Motor neuron (in vitro differentiated cells): Measurements from ENCODE around the gene FFAR1. TPM values are rescaled to one million over a fixed set of nuclear protein-coding genes. Genes with fewer than 3 reads are reported as not detected.
A peak's percentile ranks its signal among the peaks of the same experiment; 100 is the strongest.
"Not testable (repeated sequence)": the region's sequence is repeated elsewhere in the genome, so short reads cannot be mapped to it uniquely, and the experiment has no call there.

ENCODE experiments used
- ATAC-seq, 8 experiments: fragments of 200-7000 bp; cut with Tn5 transposase; replicated peaks in 6 of 8; 2 replicates each; pipeline ENCODE4 v1.8.0; 2021; ENCODE audit warnings: mild to moderate bottlenecking in 8 of 8, moderate library complexity in 8 of 8
- H3K27ac ChIP-seq, 2 donors: fragments of 250-450 bp; sonication (Bioruptor Pico); 2 replicates each; pipeline ENCODE4 v1.9.0; 2021; ENCODE audit warnings: antibody characterized with exemption in 2 of 2, mild to moderate bottlenecking in 2 of 2, moderate library complexity in 1 of 2
- H3K4me1 ChIP-seq, 2 donors: fragments of 250-450 bp; sonication (Bioruptor Pico); replicated peaks in 1 of 2; 2 replicates each; pipeline ENCODE4 v1.6.1; 2021; ENCODE audit warnings: antibody characterized with exemption in 2 of 2, mild to moderate bottlenecking in 2 of 2, moderate library complexity in 1 of 2
- H3K4me3 ChIP-seq, 5 donors: fragments of 250-450 bp; sonication (Bioruptor Pico); 2 replicates each; pipeline ENCODE4 v1.9.0; 2021; ENCODE audit warnings: antibody characterized with exemption in 5 of 5, mild to moderate bottlenecking in 5 of 5, moderate library complexity in 4 of 5
- WGBS, 10 experiments: fragments of 450-650 bp; shearing (Covaris generic); methylation state at CpG; one replicate each; pipeline ENCODE4 v1.0.0; 2022; 5-methylcytosine and 5-hydroxymethylcytosine counted together
- in situ Hi-C, 9 experiments: fragments of 400-800 bp; cut with MboI; loops; one replicate each; pipeline ENCODE4 v1.15.0; 2021; ENCODE audit warnings: low sequenced_read_pairs in 9 of 9, low pct_unique_long_range_greater_than_20kb in 2 of 9; ENCODE audit not compliant: unreplicated experiment in 9 of 9
- total RNA-seq, 8 experiments: library from RNA; unstranded; fragments of 300-600 nt; gene quantifications; 2 replicates each; pipeline versions ENCODE4 v1.2.3 to v1.2.4, GENCODE V29; 2022

FFAR1 gene
- total RNA-seq, 8 experiments from 2014 or later = 0.08 to 0.43 (median 0.10) TPM; not detected in 4

- WGBS, 10 experiments = 40 to 100% (median 84%) methylated on average over 1 to 10 of the region's 12 CpGs; no CpG with 5 or more reads in 1 of the 10 experiments
- ATAC-seq = peak in 1 of 8 experiments; percentile 31
- H3K4me1 ChIP-seq = no peaks in the 10 kb centered on the region
- no peak overlapping the region for H3K4me3 ChIP-seq
- no peak overlapping the region for H3K27ac ChIP-seq
- in situ Hi-C loops = no loop called here
These were observed 28.0 kb downstream of the FFAR1 start for GRCh38 chr19:35375505-35376307.

- 11 to 100% (median 57%) methylated on average over 1 of the region's 1 CpG; no CpG with 5 or more reads in 1 of the 10 experiments for WGBS, 10 experiments
- in situ Hi-C loops = no loop called here
These were observed 30.0 kb downstream of the FFAR1 start for GRCh38 chr19:35377656-35378055.

GRCh38 chr19:35378356-35378755 is 30.7 kb downstream of the FFAR1 start:
- WGBS, 10 experiments = 20 to 100% (median 80%) methylated on average over 1 to 2 of the region's 3 CpGs; no CpG with 5 or more reads in 1 of the 10 experiments
- ATAC-seq = no peak

More at GRCh38 chr19:35377656-35378055, 30.0 kb downstream of the FFAR1 start:
- no peak overlapping the region for H3K27ac ChIP-seq
- ATAC-seq = no peak
- H3K4me1 ChIP-seq = no peaks in the 10 kb centered on the region
- no peak overlapping the region for H3K4me3 ChIP-seq

GRCh38 chr19:35379545-35379944 is 31.8 kb downstream of the FFAR1 start:
- WGBS, 10 experiments = 20 to 100% (median 83%) methylated on average over 1 to 5 of the region's 5 CpGs
- ATAC-seq, in situ Hi-C loops, H3K4me3 ChIP-seq, H3K27ac ChIP-seq, H3K4me1 ChIP-seq: not testable (repeated sequence)

More at GRCh38 chr19:35378356-35378755, 30.7 kb downstream of the FFAR1 start:
- Histone ChIP-seq H3K4me3 (no peak overlapping the region), H3K27ac (no peak overlapping the region), H3K4me1 (no peaks in the 10 kb centered on the region)
- in situ Hi-C loops = no loop called here

GRCh38 chr19:35379992-35380391 is 32.3 kb downstream of the FFAR1 start:
- WGBS, 10 experiments = 0 to 20% methylated on average over 1 of the region's 1 CpG; no CpG with 5 or more reads in 8 of the 10 experiments
- ATAC-seq = peak in 1 of 8 experiments; percentile 23
- Histone ChIP-seq H3K27ac (no peak overlapping the region), H3K4me1 (no peaks in the 10 kb centered on the region), H3K4me3 (no peak overlapping the region)
- in situ Hi-C loops = no loop called here

- H3K4me1 ChIP-seq = no peaks in the 10 kb centered on the region
- WGBS, 10 experiments = 6 to 89% (median 51%) methylated on average over 1 to 6 of the region's 9 CpGs; no CpG with 5 or more reads in 1 of the 10 experiments
- in situ Hi-C loops = no loop called here
- no peak overlapping the region for H3K27ac ChIP-seq
- peak in 3 of 8 experiments; percentile 62 to 70 (median 68) for ATAC-seq
- H3K4me3 ChIP-seq = no peak overlapping the region
These were observed 32.9 kb downstream of the FFAR1 start for GRCh38 chr19:35380450-35381124.

GRCh38 chr19:35381318-35381717 is 33.6 kb downstream of the FFAR1 start:
- H3K4me3 ChIP-seq = no peak overlapping the region
- WGBS, 10 experiments = 0 to 80% (median 34%) methylated on average over 1 to 3 of the region's 3 CpGs; no CpG with 5 or more reads in 2 of the 10 experiments
- H3K27ac ChIP-seq = no peak overlapping the region
- H3K4me1 ChIP-seq = no peaks in the 10 kb centered on the region
- in situ Hi-C loops = no loop called here
- ATAC-seq = no peak

- no peaks in the 10 kb centered on the region for H3K4me1 ChIP-seq
- H3K4me3 ChIP-seq = no peak overlapping the region
- in situ Hi-C loops = no loop called here
- H3K27ac ChIP-seq = no peak overlapping the region
- WGBS, 10 experiments = 29 to 100% (median 79%) methylated on average over 1 to 6 of the region's 6 CpGs
- no peak for ATAC-seq
These were observed 34.2 kb downstream of the FFAR1 start for GRCh38 chr19:35381926-35382325.

GRCh38 chr19:35383536-35383935 is 35.8 kb downstream of the FFAR1 start:
- 0 to 69% (median 66%) methylated on average over 2 of the region's 2 CpGs; no CpG with 5 or more reads in 6 of the 10 experiments for WGBS, 10 experiments

GRCh38 chr19:35388277-35389054 is 40.8 kb downstream of the FFAR1 start:
- in situ Hi-C loops = no loop called here
- Histone ChIP-seq H3K4me1 (no peaks in the 10 kb centered on the region), H3K4me3 (no peak overlapping the region), H3K27ac (no peak overlapping the region)
- 0 to 95% (median 67%) methylated on average over 1 to 6 of the region's 6 CpGs; no CpG with 5 or more reads in 2 of the 10 experiments for WGBS, 10 experiments
- ATAC-seq = peak in 2 of 8 experiments; percentile 51 to 64

More at GRCh38 chr19:35383536-35383935, 35.8 kb downstream of the FFAR1 start:
- Histone ChIP-seq H3K4me1 (no peaks in the 10 kb centered on the region), H3K4me3 (no peak overlapping the region), H3K27ac (no peak overlapping the region)
- in situ Hi-C loops = no loop called here
- no peak for ATAC-seq

- WGBS, 10 experiments = 11 to 84% (median 54%) methylated on average over 1 to 5 of the region's 6 CpGs; no CpG with 5 or more reads in 1 of the 10 experiments
- in situ Hi-C loops = no loop called here
- H3K4me3 ChIP-seq = no peak overlapping the region
- H3K4me1 ChIP-seq = no peaks in the 10 kb centered on the region
- peak in 2 of 8 experiments; percentile 75 to 83 for ATAC-seq
- H3K27ac ChIP-seq = no peak overlapping the region
These were observed 41.6 kb downstream of the FFAR1 start for GRCh38 chr19:35389192-35389861.
